Right ventricle myocardium inferior (tissue), 1 donor: ENCODE results near the gene MAMDC2. TPM values are rescaled to one million over a fixed set of nuclear protein-coding genes. Genes with fewer than 3 reads are reported as not detected.

Experiments used
- ATAC-seq: fragments of 200-7000 bp; cut with Tn5 transposase; one replicate; pipeline ENCODE4 v1.9.1; 2020; ENCODE audit warnings: mild to moderate bottlenecking, moderate library complexity
- DNase-seq: peaks from one replicate; pipeline ENCODE4 v3.0.0; 2021; ENCODE audit errors: missing footprints
- intact Hi-C: fragments of 100-400 bp; cut with DNase I; formaldehyde crosslinking; loops from one replicate; pipeline ENCODE4 v1.11.0; 2022
- total RNA-seq: library from RNA; stranded (reverse); fragmentation: NEBNext Ultra II Directional; extraction: Animal tissue kit (Norgen Biotek cat#: 25700); gene quantifications from one replicate; pipeline ENCODE4 v1.2.1, GENCODE V29; 2021
- donor health status: DM: no; HTN: yes; CAD: no; lungs with severe emphysema.

Gene MAMDC2
- total RNA-seq, 1 donor from 2014 or later: 10.8 TPM

DNA sequence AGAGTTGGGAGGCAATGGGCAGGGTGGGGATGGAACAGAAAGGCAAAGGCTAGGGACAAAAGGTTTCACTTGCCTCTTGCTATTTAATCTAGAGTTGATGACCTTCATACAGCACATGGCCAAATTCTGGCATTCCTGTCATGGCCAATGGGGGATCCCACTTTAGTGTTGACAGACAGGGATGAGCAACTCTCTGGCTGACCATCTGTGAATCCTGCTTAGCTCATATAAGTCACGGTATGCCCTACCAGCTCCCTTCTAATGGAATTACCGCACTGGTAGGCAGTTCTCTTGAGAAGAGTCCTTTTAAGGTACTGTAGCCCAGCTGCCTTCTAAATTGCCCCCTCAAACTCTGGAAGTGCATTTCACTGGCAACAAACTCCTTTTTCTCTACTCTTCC lies 76.1 kb downstream of the MAMDC2 start:
- DNase-seq: no peak
- intact Hi-C loops: no loop called here
- ATAC-seq: no peak

DNA sequence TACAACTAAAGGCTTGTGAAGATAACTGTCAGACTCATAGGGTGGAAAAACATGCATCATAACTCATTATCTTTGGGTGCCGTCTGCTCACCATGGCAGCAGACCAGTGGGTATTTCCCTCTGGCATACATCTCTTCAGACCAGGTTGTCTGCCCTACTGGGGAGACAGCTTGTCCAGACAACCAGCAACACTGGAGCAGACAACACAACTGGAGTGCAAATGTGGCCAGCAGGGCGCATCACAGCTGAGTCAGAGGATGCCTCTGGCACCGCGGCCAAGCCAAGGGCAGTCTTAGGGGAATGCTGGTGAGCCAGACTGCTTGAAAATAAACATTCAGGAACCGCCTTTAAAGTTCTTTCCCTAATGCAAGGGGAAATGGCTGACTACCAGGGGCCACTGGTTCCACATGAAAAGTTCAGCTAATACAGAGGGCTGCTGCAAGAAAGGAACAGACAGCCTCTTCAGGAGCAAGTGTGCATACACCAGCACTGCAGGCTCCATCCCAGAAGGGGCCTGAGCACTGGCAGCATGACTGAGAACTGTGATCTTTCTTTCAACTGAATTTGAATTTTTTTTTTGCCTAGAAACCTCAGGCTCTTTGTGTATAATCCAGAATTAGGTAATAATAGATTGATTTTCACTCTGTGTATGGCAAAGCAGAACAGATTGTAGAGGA lies 77.3 kb downstream of the MAMDC2 start:
- intact Hi-C loops: no loop called here
- ATAC-seq: peak; percentile 93
- DNase-seq: peak; percentile 86

DNA sequence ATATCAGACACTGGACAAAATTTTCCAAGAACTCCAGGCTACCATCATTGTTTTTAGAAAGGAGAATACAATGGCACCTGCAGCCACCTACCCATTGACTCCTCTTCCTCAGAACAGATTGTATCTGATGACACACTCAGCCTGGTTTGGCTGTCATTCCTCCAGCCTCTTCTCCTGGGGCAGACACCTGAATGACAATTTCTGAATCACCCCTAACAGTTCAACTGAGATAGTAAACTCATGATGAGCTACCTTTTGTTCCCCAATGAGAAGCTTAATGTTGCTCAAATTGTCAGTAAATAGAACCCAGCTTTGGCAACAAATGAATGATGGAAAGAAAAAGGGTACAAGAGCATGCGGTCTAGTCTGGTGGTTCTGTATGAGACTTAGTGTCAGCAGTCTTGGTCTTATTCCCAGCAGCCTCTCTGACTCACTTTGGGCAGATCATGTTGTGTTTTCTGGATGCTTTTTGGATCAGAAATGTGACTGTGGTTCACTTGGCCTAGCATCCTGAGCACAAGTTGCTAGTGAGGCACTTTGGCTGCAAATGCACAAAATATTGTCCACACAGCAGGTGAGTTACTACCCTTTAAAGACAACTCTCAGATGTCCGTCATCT lies 78.3 kb downstream of the MAMDC2 start:
- intact Hi-C loops: no loop called here
- DNase-seq (no peak), ATAC-seq (no peak)

DNA sequence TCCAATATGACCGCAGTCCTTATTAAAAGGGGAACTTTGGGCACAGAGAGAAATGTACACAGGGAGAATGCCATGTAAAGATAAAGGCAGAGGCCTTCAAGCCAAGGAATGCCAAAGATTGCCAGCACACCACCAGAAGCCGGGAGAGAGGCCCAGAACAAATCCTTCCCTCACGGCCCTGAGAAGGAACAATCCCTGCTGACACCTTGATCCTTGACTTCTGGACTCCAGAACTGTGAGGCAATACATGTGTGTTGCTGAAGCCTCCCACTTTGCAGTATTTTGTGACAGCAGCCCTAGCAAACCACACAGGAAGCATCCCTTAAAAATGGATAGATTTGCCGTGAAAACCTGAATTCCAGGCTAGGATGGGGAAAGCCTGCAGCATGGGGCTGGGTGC lies 80.0 kb downstream of the MAMDC2 start:
- DNase-seq: no peak
- intact Hi-C loops: no loop called here
- no peak for ATAC-seq

DNA sequence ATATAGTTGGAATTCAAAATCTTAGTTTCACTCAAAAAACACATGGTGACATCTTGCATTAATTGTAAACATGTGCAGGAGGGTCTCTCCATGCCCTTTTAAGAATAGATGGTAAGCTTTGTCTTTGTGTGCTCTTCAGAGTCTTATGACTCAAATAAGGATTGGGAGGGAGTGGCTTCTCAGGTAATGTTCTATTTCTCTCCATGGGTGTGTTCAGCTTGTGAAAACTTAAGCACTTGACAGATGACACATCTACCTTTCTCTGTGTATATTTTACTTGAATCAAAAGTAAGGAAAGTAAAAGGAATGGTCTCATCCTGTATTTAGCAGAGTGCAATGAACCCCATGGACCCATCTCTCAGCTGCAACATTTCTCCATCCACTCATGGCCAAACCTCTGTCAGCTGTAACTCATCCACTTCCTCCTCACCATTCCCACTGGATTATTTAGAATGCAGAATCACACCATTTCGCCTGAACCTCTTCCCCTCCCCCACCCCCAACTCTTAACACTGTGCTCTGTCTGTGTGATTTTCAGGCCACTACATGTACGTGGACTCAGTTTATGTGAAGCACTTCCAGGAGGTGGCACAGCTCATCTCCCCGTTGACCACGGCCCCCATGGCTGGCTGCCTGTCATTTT lies 82.1 kb downstream of the MAMDC2 start:
- DNase-seq (no peak), ATAC-seq (no peak)
- intact Hi-C loops: no loop called here

DNA sequence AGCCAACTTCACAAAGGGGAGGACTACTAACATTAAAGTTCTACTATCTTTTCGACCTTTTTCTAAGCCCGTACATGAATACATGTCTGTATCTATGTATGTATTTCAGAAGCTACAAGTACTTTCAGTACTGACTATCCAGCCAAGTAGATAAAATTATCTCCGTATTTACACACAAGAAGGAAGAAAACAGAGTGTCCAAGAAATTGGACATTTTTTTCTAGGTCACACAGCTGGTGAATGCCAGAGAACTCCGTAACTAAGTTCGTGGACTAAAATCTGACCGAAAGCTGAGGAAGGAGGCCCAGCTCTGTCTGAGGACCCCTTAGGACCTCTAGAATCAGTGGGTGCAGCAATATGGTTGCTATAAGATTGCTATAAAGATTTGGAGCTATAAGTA lies 83.4 kb downstream of the MAMDC2 start:
- DNase-seq (no peak), ATAC-seq (peak; percentile 79)
- intact Hi-C loops: no loop called here

DNA sequence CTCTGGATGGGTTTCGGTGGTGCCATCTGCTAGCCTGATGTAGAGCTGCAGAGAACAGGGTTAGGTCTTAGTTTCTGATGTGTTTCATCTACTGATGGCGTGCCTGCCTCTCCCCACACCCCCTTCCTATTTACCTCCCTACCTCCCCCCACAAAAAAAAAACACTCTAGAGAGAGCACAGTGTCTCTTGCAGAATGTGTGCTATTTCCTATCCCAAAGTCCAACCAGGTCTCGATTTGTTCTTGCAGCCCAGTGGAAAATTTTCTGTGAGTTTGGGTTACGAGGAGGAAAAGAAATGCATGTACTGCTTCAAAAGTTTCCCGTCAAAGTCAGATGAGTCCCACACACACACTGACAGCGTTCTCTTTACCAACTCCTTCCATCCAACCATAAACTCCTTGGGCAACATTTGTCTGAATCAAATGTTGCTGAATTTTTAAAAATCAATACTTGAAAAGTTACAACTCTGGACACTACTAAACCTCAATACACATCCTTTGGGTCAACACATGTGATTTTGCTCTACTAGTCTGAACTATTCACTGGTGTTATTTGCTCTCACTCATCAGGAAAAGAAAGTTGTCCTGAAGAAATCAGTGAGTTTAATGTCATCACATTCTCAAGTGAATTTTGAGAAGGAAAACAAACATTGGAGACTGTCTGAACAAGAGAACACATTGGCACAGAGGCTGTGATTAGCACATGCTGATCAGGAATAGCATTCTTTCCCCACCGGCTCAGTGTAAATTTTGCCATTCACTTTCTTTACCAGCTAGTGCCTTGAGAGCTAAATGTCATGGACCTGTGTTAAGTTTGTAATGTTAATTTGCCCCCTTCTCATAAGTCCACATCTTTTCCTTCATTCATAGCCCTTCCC lies 84.1 kb downstream of the MAMDC2 start:
- ATAC-seq: peak; percentile 53
- intact Hi-C loops: no loop called here
- DNase-seq: no peak

DNA sequence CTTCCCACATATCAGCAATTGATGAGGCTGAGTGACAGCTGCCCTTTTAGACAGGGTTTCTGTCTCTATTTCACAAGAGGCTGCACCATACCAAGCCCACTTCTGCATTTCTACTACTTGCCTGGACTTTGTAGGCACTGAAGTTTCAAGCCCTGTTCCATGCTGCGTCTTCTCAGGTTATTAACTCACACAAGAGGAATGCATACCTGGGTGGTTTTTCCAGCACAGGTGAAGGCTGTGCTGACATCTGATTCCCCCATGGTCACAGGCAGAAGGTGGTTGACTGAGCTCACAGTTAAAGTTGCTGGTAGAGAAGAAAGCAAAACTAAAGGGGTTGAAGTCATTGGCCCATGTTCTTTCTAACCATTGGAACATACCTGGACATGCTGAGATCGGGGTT lies 86.6 kb downstream of the MAMDC2 start:
- ATAC-seq (no peak), DNase-seq (no peak)
- intact Hi-C loops: no loop called here

DNA sequence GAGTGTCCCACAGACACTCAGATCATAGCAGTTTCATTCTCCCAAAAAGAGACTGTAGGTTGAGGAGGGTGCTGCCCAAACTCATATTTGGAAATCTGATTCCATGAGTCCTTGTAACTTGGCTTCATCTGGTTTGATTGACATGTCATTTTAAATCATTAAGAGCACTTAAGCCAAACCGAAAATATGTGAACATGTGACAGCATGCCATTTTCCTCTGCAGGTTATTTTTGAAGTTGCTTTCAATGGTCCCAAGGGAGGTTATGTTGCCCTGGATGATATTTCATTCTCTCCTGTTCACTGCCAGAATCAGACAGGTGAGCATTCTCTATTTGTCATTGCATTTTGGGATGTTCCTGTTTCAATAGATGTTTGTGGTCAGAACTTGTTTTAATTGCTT lies 87.6 kb downstream of the MAMDC2 start:
- ATAC-seq (no peak), DNase-seq (no peak)
- intact Hi-C loops: no loop called here

DNA sequence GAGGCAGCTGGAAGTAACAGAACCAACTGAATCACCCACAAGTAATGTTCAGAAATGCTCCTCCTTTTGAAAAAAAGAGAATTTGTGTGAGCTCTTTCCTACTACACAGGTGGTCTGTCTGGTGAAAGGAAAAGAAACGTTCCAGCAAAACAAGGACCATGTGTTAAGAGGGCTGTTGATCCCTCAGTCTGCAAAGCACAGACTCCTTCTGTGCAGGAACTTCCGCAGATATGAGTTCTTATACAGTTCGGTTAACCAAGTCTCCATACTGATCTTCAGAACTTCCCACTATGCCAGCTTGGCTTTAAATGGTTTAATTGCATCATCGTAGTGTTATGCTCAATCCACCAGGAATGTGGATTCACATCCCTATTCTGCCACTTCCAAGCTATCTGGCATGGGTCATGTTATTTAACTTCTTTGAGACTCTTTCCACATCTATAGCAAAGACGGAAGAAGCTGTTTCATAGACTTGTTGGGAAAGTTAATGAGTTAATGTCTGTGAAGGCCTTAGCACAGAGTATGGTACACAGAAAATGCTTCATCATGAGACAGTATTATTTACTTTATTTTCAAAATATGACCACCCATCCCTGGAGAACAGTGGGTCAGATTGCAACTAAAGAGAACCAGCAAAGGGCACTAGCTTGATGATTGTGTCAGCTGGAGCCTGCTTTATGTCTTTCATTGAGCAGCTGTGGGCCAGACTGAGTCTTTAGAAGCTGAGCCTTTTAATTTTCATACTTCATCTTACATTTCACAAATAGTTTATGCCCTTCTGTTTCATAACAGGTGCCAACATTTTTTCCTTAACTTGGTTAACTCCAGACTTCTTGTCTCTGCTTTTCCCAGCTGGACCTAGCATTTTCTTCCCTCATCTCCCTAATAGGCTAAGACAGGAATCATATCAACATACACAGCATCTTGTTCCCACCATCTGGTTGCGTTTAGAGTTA lies 89.9 kb downstream of the MAMDC2 start:
- intact Hi-C loops: no loop called here
- peak; percentile 15 for ATAC-seq

DNA sequence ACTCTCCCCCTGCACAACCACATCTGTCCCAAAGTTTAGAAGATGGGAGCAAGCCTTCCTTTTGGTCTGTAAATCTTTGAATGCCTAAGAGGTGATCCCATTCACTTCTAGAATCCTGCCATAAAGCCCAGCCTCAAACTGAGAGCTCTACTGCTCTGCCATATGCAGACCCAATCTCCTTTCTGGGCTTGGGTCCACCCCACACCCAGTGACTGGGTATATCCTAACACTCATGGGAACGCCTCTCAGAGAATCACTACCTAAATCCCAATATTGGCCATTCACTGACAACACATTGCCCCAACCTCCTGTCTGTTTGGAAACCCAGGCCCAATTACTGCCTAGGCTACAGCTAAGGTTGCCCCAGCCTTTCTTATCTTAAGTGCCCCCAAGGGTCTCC lies 90.7 kb downstream of the MAMDC2 start:
- ATAC-seq (no peak), DNase-seq (no peak)
- intact Hi-C loops: no loop called here

More for the DNA sequence above, 89.9 kb downstream of the MAMDC2 start:
- DNase-seq: no peak

DNA sequence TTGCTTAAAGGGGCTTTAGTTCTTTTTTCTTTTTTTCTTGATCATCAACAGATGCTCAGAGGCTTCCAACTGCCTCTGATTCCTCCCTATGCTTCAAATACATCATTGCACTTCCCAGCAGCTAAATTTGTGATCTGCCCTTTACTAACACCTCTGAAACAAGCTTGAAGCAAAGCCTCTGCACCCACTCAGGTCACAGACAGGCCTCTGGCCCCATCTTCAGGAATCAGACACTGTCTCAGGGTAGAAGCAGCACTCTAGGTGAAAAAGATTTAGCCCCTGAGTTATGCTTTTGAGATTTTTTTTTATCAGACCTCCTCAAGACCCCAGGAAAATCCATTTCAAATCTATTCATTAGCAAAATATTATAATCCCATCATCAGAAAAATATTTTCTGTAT lies 91.5 kb downstream of the MAMDC2 start:
- DNase-seq: no peak
- no peak for ATAC-seq
- intact Hi-C loops: no loop called here

DNA sequence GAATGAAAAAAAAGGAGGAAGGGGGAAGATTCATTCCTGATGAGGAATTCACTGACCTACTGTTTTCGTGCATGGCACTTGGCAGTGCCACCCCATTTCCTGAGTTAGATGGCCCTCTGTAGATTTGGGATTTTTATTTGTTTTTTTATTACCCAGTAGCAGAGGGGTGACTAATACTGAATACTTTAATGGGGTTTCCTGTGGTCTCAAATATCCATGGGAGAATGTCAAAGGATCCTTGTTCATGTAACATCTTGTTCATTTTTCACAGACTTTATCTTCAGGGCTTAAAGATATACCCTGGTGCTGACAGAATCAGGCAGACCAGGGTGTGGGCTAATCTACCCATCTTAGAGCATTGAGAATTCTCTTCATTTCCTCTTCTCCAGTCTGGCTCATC lies 93.0 kb downstream of the MAMDC2 start:
- ATAC-seq (no peak), DNase-seq (no peak)
- intact Hi-C loops: no loop called here

DNA sequence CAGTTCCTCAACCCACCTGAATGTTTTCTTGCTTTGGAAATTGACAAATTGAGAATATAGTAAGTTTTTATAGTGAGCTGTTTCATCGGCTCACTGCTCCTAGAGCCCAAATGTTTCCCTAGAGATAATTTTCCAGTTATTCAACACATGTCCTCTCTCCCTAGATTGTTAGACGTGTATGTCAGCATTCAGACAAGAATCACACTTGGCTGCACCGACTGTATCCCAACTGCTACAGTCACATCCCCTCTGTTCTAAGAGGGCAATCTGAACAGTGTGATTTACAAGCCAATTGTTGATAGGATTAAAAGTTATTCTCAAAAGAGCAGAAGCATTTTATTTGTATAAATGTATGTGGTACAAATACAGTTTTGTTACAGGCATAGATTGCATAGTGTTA lies 93.9 kb downstream of the MAMDC2 start:
- ATAC-seq: no peak
- intact Hi-C loops: no loop called here
- no peak for DNase-seq

DNA sequence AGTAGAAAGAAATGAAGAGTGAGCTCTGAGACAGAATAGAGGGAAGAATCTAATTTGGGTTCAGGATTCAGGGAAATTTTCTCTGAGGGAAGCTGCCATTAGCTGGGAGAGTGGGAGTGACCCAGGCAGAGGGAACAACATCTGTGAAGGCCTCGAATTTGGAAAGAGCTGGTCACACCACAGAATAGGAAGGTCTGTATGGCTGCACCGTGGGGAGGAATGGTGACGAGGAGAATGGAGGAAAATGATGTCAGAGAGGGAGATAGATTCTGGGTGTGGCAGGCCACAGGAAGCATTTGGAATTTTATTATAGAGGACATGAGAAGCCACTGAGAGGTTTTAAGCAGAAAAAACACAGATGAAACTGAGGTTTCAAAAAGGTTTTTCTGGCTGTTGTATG lies 98.5 kb downstream of the MAMDC2 start:
- intact Hi-C loops: no loop called here
- DNase-seq (no peak), ATAC-seq (no peak)

DNA sequence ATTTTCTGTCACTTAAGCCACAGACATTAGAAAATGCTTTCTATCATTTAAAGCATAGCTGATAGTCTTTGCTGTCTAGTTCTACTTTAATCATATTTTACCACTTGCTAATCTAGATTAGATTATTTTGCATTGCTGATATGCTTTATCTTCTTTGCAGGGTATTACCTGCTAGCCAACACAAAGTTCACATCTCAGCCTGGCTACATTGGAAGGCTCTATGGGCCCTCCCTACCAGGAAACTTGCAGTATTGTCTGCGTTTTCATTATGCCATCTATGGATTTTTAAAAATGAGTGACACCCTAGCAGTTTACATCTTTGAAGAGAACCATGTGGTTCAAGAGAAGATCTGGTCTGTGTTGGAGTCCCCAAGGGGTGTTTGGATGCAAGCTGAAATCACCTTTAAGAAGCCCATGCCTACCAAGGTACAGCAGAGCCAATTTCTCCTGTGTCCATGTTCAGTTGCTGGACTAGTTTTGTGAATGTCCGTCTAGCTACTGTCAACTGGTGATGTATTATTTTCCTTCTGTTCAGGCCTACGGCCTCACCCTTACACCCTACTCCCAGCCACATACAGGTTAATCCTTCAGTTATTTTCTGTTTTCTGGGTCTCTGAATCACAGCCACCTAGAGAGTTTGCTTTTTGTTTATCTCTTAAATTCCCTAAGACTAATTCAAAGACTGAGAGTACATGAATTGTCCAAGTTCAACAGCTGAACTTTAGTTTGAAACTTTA lies 99.9 kb downstream of the MAMDC2 start:
- intact Hi-C loops: no loop called here
- DNase-seq (no peak), ATAC-seq (no peak)

DNA sequence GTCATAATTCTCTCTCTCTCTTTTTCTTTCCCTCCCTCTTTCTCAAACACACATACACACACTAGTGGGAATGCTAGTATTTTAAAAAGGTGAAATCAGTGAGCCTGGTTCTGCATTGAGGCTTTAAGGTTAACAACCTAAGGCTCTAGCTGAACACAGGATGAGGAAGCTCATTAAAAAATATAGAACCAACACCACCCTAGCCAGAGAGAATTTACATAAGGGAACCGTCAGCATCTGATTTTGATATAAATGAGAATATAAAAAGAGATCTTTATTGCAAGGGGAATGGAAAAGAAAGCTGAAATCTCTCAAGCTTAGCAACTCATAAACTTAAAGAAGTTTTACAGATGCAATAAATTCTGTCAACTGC lies 100.5 kb downstream of the MAMDC2 start:
- no peak for ATAC-seq
- intact Hi-C loops: no loop called here
- DNase-seq: no peak

DNA sequence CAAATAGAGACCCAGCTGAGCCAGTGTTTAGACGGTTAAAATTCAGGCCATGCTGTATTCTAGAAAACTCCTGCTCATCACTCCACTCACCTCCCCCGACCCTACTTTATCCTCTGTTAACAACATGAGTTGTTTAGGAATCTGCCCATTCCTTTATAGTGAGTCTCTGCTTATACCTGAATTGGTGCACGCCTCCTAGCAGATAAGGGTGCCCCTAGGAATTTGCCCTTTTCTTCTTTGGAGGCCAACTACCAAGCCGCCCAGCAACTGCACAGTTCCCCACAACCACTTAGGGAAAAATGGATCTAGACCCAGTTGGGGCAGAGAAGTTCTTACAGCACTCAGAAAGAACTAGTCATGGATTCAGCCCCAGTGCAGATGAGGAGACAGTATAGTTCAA lies 102.3 kb downstream of the MAMDC2 start:
- DNase-seq (no peak), ATAC-seq (no peak)
- intact Hi-C loops: no loop called here
